Right ventricle myocardium inferior (tissue), 1 donor: Measurements from ENCODE around the gene SLC6A9. TPM values are rescaled to one million over a fixed set of nuclear protein-coding genes. Genes with fewer than 3 reads are reported as not detected.

ENCODE experiments used
- total RNA-seq: library from RNA; stranded (reverse); fragmentation: NEBNext Ultra II Directional; extraction: Animal tissue kit (Norgen Biotek cat#: 25700); gene quantifications from one replicate; pipeline ENCODE4 v1.2.1, GENCODE V29; 2021
- donor health status: DM: no; HTN: yes; CAD: no; lungs with severe emphysema.

Gene SLC6A9
- total RNA-seq, 1 donor from 2014 or later: 1.5 TPM

Other genes starting within 250 kb of the SLC6A9 start
- gene ARTN, start 97.7 kb downstream of the SLC6A9 start, total RNA-seq: 0.49 TPM
- 56.9 TPM for gene IPO13, start 84.5 kb downstream of the SLC6A9 start, total RNA-seq
- 14.8 TPM for gene DPH2, start 61.5 kb downstream of the SLC6A9 start, total RNA-seq
- 84.5 TPM for gene ATP6V0B, start 56.5 kb downstream of the SLC6A9 start, total RNA-seq
- 39.1 TPM for gene B4GALT2, start 52.3 kb downstream of the SLC6A9 start, total RNA-seq
- 0.89 TPM for gene CCDC24, start 39.9 kb downstream of the SLC6A9 start, total RNA-seq
- not detected for gene KLF17, start 87.4 kb upstream of the SLC6A9 start, total RNA-seq
- not detected for gene KLF18, start 110.2 kb upstream of the SLC6A9 start, total RNA-seq
- 27.5 TPM for gene DMAP1, start 182.0 kb upstream of the SLC6A9 start, total RNA-seq